Measurements from ENCODE around the gene MEG3.

Gene MEG3

GRCh38 chr14:100850841-100851585 lies 25.1 kb downstream of the MEG3 start:
- peak; percentile 59 for DNase-seq

GRCh38 chr14:100851586-100851916 lies 25.6 kb downstream of the MEG3 start:
- no peak for DNase-seq

DNA sequence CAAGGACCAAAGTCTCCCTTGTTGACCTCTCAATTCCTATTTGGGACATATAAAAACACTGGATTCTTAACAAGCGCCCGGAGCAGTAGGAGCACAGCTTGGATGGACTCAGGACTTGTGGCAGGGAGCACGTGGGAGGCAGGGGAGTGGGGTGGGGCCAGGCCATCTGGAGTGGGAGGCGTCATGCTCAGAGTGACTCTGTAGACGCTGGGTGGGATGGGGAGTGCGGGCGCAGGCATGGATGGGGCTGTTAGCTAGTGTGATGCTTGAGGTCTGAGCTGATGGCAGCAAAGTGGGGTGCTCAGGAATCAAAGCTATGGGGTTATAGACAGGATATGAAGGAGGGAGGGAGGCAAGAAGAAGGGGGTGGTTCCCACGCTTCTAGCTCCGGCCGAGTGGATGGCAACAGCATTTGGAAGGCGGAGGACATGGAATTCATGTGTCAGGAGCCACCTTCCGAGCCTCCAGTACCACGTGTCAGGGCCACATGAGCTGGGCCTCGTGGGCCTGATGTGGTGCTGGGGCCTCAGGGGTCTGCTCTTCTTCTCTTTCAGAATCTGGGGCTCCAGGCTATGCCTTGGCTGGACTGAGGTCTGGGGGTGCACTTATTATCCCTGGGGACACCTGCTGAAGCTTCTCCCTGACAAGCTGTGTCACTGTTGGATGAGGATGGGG lies 26.2 kb downstream of the MEG3 start:
- DNase-seq, result no peak

DNA sequence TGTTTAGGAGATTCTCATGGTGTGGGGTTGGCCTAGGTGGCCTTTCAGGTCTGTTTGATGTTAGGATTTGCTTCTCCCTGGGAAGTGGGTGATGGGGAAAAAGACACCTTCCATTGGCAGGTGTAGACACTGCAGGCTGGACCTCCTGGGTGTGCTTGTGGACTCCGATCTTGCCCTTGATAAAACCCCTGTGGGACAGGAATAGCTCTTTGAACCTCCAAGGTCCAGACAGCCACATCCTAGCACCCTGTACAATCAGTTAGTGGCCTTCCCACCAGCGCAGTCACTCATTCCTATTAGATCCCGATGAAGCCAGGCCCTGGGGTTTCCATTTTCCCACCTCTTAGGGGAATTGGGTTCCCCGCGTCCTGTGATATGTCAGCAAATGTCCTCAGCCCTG lies 28.5 kb downstream of the MEG3 start:
- no peak for DNase-seq

DNA sequence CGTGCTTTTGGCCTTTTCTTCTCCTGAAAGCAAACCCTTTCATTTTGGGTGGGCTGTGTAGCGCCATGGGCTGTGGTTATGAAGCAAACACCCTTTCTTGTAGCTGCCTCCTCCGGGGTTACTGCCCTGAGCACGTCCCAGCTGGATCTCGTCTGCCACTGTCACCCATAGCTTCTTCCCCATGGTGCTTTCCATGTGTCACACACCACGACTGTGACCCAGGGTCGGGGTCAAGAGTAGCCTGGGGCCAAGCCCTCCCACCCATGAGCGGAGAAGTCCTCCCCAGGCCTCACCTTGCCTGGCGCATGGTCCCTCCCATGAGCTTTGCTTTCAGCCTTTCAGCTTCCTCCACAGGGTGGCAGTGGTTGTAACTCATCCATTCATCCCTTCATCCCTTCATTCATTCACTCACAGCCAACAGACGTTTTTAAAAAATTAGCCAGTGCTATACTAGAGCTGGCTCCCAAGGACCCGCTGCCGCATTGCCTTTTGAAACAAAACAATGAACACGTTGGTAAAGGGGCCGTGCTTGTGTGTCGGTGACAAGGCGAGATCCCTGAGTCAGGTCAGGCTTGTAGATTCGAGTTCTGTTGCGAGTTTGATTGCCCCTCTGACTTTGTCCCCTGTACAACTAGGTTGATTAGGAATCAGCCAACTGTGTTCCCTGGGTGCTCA lies 29.5 kb downstream of the MEG3 start:
- DNase-seq, result no peak

GRCh38 chr14:100856056-100856950 lies 30.4 kb downstream of the MEG3 start:
- DNase-seq, result no peak

DNA sequence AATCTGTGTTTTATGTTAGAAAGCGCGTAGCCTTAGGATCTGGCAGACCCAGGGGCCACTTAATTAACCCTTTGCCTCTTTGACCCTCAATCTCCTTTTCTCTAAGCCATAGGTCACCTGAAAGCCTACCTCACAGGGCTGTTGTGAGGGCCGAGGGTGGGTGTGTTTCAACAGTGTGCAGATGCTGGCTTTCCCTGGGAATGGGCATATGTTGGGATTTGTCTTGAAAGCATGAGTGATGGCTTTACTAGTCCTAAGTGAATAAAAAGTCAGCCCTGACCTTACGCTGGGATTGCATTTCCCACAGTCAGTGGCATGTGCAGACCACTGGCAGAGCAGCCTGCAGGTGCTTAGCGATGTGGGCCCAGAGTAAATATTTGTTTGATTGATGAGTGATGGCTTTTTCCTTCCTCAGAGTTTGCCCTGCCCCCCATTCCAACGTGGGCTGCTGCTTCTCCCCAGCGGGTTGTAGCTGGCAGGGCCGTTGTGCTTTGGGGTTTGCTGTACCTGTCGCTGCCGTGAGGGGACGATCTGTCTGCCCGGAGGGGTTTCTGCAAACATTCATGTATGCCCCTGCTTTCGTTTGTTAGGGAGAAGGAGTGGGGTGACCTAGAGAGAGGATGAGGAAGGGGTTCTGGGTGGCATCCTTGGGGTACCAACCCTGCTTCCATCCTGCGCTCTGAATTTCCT lies 31.5 kb downstream of the MEG3 start:
- no peak for DNase-seq

DNA sequence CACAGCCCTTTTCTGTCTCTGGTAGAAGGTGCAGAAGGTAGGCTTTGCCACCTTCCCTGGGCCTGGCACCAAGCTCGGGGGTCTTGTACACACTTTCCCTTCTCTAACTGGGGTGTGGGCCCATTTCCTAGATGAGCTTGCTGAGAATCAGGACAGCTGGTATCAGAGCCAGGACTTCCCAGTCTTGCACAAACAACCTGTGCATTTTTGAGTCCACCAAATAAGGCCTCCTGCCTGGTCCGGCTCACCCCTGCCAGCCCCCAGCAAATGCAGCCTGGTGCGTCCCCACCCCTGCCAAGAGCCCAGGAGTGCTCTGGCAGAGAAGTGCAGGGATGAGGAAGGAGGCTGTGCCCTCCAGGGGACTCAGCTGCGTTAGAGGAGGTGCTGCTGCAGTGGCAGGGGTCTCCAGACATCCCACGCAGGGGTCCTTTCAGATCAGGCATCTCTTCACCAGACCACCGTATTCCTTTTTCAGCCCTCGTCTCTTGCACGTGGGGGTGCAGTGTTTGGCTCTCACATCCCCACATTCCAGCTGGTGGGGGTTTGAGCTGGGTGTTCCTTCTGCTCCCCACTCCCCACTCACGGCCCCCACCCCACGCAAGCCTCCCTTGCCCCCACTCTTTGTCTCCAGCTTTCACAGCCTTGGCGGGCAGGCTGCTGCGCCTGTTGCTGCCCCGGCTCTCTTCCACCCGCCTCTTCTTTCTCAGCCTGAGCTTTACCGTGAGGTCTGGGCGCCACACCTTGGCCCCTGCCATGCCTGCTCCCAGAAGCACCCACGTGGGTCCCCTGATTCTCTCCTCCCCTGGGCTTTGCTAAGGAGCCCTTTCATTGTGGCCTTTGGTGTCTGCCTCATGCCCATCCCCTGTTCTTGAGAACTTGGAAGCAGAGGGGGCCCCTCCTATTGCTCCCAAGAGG lies 32.3 kb downstream of the MEG3 start:
- no peak for DNase-seq

GRCh38 chr14:100858838-100859220 lies 32.9 kb downstream of the MEG3 start:
- no peak for DNase-seq

GRCh38 chr14:100859781-100860180 lies 33.9 kb downstream of the MEG3 start:
- no peak for DNase-seq

GRCh38 chr14:100860556-100861187 lies 34.8 kb downstream of the MEG3 start:
- no peak for DNase-seq

GRCh38 chr14:100861188-100861936 lies 35.4 kb downstream of the MEG3 start:
- DNase-seq, result no peak

GRCh38 chr14:100861937-100862247 lies 36.0 kb downstream of the MEG3 start:
- no peak for DNase-seq

DNA sequence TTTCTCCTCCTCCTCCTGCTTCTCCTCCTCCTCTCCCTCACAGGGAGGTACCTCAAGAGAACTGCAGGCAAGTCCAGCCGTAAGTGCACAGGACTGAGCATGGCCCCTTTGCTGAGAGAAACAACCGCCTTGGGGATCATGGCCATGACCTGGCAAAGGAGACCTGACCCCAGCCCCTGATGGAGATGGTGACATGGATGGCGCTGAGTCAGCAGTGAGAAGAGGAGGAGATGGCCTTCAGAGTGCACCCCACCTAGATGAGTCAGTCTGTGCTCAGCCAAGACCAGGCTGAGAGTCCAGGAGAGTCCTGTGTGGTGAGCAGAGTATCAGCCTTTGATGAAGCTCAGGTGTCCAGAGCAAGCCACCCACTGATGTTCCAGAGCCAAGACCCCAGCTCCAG lies 36.4 kb downstream of the MEG3 start:
- no peak for DNase-seq

DNA sequence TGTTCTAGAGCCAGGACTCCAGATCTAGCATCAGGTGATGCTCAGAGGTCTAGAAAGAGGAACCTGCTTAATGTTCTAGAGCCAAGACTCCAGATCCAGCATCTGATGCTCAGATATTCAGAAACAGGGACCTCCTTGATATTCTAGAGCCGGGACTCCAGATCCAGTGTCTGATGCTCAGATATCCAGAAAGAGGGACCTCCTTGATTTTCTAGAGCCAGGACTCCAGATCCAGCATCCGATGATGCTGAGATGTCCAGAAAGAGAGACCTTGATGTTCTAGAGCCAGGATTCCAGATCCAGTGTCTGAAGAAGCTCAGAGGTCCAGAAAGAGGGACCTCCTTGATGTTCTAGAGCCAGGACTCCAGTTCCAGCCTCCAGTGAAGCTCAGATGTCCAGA lies 36.9 kb downstream of the MEG3 start:
- DNase-seq, result no peak

DNA sequence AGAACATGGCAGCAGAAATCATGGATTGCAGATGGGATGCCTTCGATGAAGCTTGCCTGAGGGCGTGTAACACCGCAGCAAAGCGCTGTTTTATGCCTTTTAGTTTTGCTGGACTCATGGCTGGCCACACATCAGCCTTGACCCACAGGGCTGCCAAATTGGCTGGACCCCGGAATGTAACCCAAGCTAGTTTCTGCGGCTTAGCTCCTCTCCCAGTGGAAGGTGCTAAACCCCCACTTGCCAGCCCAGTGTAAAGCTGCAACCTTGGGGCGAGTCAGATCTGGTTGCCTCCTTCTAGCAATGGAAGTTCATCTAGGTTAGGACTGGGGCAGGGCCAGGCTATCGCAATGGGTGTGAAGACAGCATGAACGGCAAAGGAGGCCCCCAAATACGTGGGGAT lies 38.3 kb downstream of the MEG3 start:
- no peak for DNase-seq

- no peak for DNase-seq
Observed at GRCh38 chr14:100864960-100865681, 39.2 kb downstream of the MEG3 start.

DNA sequence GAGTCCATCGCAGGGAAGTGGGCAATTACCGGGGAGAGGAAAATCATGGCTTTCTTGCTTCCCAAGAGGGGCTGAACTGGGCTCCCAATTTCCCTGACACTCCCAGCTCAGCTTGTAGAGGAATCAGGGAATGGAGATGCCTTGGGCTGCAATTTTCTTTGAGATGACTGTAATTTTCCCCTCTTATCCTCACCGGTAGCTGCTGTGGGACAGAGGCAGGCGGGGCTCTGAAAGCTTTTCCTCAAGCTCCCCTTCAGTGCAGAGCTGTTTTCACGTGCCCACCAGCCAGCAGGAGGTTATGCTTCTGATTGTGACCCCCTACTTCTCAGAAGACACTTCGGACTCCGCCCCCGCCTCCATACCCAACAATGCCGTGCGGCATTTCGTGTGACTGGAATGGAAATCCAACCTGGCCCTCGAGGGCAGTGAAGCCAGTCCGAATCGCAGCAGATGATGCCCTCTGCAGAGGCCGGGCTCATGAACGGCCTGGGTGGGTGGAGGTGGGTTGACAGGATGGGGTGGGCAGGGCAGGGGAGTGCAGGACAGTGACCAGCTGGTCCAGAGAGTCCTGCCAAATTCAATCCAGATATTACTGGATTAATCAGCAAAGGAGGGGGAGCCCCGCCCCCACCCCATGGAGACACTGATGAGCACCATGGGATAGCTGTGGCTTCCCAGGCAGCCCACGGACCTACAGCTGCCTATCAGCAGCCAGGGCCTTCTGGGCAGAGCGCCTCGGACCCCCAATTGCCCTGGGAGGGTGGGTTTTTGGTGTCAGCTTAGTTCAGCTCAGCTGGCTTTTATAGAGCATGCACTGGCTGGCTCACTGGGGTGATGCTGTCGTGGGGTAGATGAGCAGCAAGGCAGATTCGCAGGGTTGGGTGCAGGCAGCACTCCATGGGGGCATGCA lies 40.0 kb downstream of the MEG3 start:
- DNase-seq, result no peak
